ENCODE results near the gene CLECL1. TPM values are rescaled to one million over a fixed set of nuclear protein-coding genes. Genes with fewer than 3 reads are reported as not detected.
A peak's percentile ranks its signal among the peaks of the same experiment; 100 is the strongest.
"Not testable (repeated sequence)": the region's sequence is repeated elsewhere in the genome, so short reads cannot be mapped to it uniquely, and the experiment has no call there.

The CLECL1 gene
- total and polyA plus RNA-seq, 9 of the 15 experiments (the other 6 are each of a cell fraction or from before 2014, with no cell fraction given): 0.13 to 0.25 TPM; not detected in 7

DNA sequence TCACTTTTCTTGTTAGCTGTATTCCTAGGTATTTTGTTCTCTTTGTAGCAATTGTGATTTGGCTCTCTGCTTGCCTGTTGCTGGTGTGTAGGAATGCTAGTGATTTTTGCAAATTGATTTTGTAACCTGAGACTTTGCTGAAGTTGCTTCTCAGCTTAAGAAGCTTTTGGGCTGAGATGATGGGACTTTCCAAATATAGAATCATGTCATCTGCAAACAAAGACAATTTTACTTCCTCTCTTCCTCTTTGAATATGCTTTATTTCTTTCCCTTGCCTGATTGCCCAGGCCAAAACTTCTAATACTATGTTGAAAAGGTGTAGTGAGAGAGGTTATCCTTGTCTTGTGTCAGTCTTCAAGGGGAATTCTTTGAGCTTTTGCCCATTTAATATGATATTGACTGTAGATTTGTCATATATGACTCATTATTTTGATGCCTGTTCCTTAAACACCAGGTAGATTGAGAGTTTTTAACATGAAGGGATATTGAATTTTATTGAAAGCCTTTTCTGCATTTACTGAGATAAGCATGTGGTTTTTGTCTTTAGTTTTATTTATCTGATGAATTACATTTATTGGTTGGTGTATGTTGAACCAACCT is 26.7 kb downstream of the CLECL1 start (continued):
- no peak for TF ChIP-seq FOXK2 (conservative IDR thresholded peaks at IDR 0.05 in 1 of 2, IDR thresholded peaks at IDR 0.05 in 1 of 2; ENCODE audit: low read depth in 2 of 2)
- TF ChIP-seq ZBTB26 (CRISPR knock-in tag; IDR thresholded peaks at IDR 0.05): no peak
- TF ChIP-seq POLR2G (IDR thresholded peaks at IDR 0.05; ENCODE audit: low read depth, low read length): no peak
- no peak for TF ChIP-seq ZNF586 (CRISPR knock-in tag; conservative IDR thresholded peaks at IDR 0.05)
- TF ChIP-seq MEF2D (tag; conservative IDR thresholded peaks at IDR 0.05; ENCODE audit: low read depth): no peak
- TF ChIP-seq KHSRP (IDR thresholded peaks at IDR 0.05): no peak
- TF ChIP-seq KLF16 (IDR thresholded peaks at IDR 0.05): no peak
- no peak for TF ChIP-seq ZNF175 (CRISPR knock-in tag; IDR thresholded peaks at IDR 0.05; ENCODE audit: low read depth)

- H3K4me3 ChIP-seq; H3K27ac ChIP-seq (ENCODE audit: extremely low read depth, low read depth, low read length); CTCF ChIA-PET (ENCODE audit: low intra/inter-chr PET ratio); H3K4me2 ChIP-seq (ENCODE audit: insufficient read depth, low read length); DNase-seq (ENCODE audit: extremely low read depth in 1 of 4, low spot score in 3 of 4); H3K27me3 ChIP-seq (ENCODE audit: control insufficient read depth in 2 of 2, insufficient read depth in 2 of 2, low read length in 2 of 2); POLR2A ChIA-PET; H3K9ac ChIP-seq (ENCODE audit: insufficient read depth in 1 of 2, low read depth in 2 of 2, low read length in 2 of 2); FAIRE-seq; H3K9me1 ChIP-seq (ENCODE audit: control insufficient read depth, insufficient read depth, low read length); H3K4me1 ChIP-seq (replicated peaks in 1 of 2; ENCODE audit: control insufficient read depth in 2 of 2, insufficient read depth in 2 of 2, low read length in 2 of 2); H3K9me3 ChIP-seq (replicated peaks; ENCODE audit: control insufficient read depth, insufficient read depth, low read depth, low read length); H3K36me3 ChIP-seq (ENCODE audit: control insufficient read depth, insufficient read depth, low read length); ATAC-seq; H3K79me2 ChIP-seq (ENCODE audit: control insufficient read depth, insufficient read depth, low read length); H4K20me1 ChIP-seq (replicated peaks; ENCODE audit: control insufficient read depth, insufficient read depth, low read length); H2AFZ ChIP-seq (ENCODE audit: low read depth, low read length); BruUV-seq (replicated peaks): not testable (repeated sequence)
- in situ Hi-C loops (cut with MboI): loop anchor here (25.0 kb wide), 1 partner anchor 242 kb away; no protein-coding TSS in a partner anchor
- intact Hi-C loops (cut with micrococcal nuclease): loop anchor here (10.0 kb wide), 1 partner anchor 330 kb away; no protein-coding TSS in a partner anchor
- TF ChIP-seq BCOR (IDR thresholded peaks at IDR 0.05) (0 out of 2 replicates have a peak, but pooled peaks have one; percentile 12), ZNF146 (CRISPR knock-in tag; IDR thresholded peaks at IDR 0.05; ENCODE audit: unreplicated experiment) (peak; percentile 58)
- 52% methylated on average over 5 of the region's 5 CpGs for WGBS (ENCODE audit: insufficient coverage, low coverage, missing lambda C conversion rate)
These were observed 28.3 kb downstream of the CLECL1 start for GRCh38 chr12:9704561-9704960.
